Posterior cingulate gyrus (tissue), 11 donors: ENCODE data around the gene POLR1E.

Experiments used
- DNase-seq, 10 donors: peaks; one replicate each; pipeline versions ENCODE4 v3.0.0 to v3.0.0-alpha.2; 2020 to 2021; ENCODE audit warnings: mixed read lengths in 3 of 10
- intact Hi-C: fragments of 100-400 bp; cut with DNase I; formaldehyde crosslinking; loops from one replicate; pipeline ENCODE4 v1.15.1; 2023

The POLR1E gene

DNA sequence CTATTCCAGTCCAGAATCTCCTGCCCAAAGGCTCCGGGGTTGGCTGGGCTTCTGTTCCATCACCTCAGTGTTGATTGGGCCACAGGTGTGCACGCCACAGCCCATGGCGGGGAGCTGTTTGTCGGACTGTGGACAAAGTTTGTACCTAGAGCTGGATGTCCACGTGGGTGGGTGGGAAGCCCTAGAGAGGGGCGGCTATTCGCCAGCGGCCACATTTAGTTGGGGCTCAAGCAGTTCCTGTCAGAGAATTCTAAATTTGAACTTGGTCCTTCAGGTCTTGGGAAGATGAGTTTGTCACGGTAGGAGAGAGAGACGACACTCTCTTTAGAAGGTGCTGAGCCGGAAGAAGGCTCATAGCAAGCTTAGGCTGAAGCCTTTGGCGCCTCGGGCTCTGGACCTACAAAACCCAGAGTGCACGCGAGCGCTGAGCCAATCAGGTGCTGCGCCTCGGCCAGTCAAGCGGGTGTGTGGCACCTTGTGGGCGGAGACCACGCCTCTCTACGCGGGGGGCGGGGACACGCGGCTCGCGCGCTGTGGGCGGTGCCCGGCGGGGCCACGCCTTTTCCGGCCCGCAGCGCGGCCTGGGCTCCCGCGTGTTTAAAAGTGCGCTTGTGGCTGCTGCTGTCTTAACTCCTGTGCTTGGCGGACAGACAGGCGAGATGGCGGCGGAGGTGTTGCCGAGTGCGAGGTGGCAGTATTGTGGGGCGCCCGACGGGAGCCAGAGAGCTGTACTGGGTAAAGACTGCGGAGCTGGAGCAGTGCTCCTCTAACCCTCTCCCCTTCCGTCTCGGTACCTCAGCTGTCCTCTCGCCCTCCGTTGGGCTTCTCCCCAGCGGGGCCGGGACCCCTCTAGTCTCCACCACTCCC lies at the start of gene POLR1E:
TSS of gene POLR1E (plus strand) at position 560 of the 867 bp plus-strand sequence. CDS start at position 660, 100 bp downstream.
- intact Hi-C loops: loop anchor here (10.0 kb wide), 1 partner anchor 89 kb away; the partner anchor contains the start of gene FBXO10
- DNase-seq: peak; percentile 85 to 99 (median 94)

- peak in 1 of 10 donors; percentile 79 for DNase-seq
- intact Hi-C loops: no loop called here
Observed at GRCh38 chr9:37436540-37436939, 49.2 kb upstream of the POLR1E start.

- intact Hi-C loops: no loop called here
- DNase-seq: peak in 1 of 10 donors; percentile 29
Observed at GRCh38 chr9:37437010-37437409, 48.7 kb upstream of the POLR1E start.

DNA sequence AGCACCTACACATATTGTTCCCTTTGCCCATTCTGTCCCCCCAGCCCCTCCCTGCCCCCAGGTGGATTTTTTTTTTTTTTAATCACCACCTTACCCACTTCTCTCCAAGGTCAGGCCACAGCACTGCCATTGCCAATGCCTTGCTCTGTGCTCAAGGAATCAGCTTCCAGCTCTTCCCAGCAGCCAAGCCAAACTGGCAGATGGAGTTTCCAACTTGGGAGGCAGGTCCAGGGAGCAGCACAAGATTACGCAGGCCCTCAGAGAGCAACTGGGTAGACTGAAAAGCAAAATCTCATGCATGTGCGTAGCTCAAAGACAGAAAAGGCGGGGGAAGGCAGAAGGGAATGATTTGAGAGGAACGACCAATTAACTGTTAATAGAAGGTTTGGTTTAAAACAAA lies 48.1 kb upstream of the POLR1E start:
- DNase-seq: peak in 1 of 10 donors; percentile 76
- intact Hi-C loops: no loop called here

GRCh38 chr9:37438359-37438758 lies 47.4 kb upstream of the POLR1E start:
- peak in 1 of 10 donors; percentile 38 for DNase-seq
- intact Hi-C loops: no loop called here

DNA sequence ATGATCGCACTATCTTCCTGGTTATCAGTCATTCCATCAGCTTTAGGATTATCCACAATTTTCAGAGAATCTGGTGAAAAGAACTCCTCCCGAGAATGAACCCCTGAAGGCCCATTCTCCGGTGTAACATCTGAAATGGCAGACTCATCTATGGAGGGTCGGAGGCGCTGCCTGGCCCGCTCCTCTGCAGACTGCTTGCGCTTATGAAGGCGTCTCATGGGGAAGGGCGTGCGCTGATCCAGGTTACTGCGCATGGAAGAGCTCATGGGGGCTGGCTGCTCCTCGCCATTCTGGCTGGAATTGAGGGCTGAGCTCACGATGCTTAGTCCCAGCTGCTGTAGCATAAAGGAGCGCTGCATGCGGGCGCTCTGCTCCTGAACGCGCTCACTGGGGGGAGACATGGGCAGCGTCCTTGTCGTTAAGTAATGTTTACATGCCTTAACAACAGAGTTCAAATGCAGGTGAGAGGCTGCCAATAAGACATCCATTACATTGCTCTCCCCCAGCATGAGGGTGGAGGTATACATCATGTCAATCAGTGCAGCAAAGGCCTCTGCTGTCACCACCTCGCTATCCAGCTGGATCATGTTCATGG lies 43.9 kb upstream of the POLR1E start:
- intact Hi-C loops: no loop called here
- peak in 1 of 10 donors; percentile 58 for DNase-seq

GRCh38 chr9:37442556-37442955 lies 43.2 kb upstream of the POLR1E start:
- intact Hi-C loops: no loop called here
- no peak for DNase-seq

- peak in 1 of 10 donors; percentile 27 for DNase-seq
- intact Hi-C loops: no loop called here
Observed at GRCh38 chr9:37443566-37443965, 42.2 kb upstream of the POLR1E start.

DNA sequence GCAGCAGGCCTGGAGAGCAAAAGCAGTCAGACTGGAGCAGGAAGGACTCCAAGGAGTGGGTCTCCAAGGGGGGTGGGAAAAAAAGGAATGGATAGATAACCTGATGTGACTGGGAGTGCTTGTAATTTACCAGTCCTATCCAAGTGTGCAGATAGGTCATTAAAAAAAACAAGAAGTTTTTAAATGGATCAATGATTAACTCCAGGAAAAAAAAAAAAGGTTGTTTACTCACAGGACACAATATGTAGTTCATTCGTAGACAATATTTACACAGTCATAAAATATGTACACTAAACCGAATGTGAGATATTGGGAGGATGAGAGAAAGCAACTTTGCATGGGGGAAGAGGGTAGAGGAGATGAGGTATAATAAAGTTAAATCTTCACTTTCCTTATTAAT lies 40.9 kb upstream of the POLR1E start:
- intact Hi-C loops: no loop called here
- no peak for DNase-seq

- intact Hi-C loops: no loop called here
- no peak for DNase-seq
Observed at GRCh38 chr9:37445832-37446231, 39.9 kb upstream of the POLR1E start.

GRCh38 chr9:37446401-37446800 lies 39.3 kb upstream of the POLR1E start:
- DNase-seq: no peak
- intact Hi-C loops: no loop called here

GRCh38 chr9:37447111-37447510 lies 38.6 kb upstream of the POLR1E start:
- no peak for DNase-seq
- intact Hi-C loops: no loop called here

DNA sequence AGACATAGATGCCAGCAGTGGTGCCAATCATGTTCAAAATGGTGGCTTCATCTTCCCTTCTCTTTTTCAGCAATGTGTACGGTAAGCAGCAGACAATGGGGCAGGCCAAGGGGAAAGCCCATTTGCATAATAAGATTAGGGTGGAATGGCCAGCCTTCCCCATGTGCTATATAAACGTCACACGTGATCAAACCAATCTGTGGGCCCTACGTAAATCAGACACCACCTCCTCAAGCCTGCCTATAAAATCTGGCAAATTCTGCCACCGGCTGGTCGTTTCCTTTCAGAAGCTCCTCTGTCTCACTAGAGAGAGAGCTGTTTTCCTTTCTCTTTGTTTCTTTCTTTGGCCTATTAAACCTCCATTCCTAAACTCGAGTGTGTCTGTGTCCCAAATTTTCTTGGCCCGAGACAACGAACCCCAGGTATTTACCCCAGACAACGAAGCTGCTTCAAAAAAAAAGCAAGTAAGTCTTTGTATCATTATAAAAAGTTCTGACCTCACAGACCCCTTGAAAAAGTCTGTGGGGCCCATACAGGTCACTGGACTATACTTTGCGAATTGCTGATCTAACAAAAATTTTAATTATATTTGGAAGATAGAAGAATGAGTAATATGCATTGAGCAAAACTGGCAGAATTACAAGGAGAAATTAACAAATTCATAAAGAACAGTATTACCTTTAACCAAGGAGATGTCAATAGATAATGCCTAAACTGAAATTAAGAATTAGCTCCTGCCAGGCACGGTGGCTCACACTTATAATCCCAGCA lies 35.7 kb upstream of the POLR1E start:
- DNase-seq: peak in 5 of 10 donors; percentile 51 to 93 (median 60)

DNA sequence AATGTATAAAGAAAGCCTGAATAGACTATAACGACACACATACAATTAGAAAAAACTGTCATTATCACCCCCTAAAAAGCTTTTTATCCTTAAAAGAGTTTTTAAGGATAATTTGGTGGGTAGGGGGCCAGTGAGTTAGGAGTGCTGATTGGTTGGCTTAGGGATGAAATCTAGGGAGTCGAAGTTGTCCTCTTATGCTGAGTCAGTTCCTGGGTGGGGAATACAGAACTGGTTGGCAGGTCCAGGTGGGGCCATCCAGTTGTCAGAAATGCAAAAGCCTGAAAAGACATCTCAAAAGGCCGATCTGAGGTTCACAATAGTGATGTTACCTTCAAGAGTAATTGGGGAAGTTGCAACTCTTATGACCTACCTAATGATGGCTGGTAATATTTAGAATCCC lies 34.1 kb upstream of the POLR1E start:
- DNase-seq: no peak
- intact Hi-C loops: loop anchor here (2.0 kb wide), 1 partner anchor 37 kb away; no protein-coding TSS in a partner anchor

More for the DNA sequence above, 35.7 kb upstream of the POLR1E start:
- intact Hi-C loops: loop anchor here (2.0 kb wide), 1 partner anchor 35 kb away; no protein-coding TSS in a partner anchor

DNA sequence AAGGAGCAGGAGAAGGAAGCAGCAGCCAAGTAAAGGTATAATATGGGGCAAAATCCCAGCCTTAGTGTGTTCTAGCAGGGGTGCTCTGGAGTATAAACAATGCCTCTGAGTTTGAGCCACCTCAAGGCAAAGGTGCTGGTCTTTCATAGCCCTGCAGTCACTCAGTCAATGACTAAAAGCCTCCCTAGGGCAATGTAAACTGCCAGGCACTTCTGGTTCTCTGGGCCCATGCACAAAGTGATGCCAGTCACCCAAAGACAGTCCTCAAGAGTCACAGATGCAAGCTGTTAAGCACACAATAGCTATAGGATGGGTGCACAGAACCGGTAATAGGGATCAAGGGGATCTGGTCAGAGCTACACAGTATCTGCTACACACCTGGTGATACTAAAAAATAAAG lies 33.1 kb upstream of the POLR1E start:
- intact Hi-C loops: no loop called here
- no peak for DNase-seq

GRCh38 chr9:37453827-37454226 lies 31.9 kb upstream of the POLR1E start:
- DNase-seq: no peak
- intact Hi-C loops: no loop called here

- intact Hi-C loops: no loop called here
- DNase-seq: no peak
Observed at GRCh38 chr9:37454238-37454637, 31.5 kb upstream of the POLR1E start.

DNA sequence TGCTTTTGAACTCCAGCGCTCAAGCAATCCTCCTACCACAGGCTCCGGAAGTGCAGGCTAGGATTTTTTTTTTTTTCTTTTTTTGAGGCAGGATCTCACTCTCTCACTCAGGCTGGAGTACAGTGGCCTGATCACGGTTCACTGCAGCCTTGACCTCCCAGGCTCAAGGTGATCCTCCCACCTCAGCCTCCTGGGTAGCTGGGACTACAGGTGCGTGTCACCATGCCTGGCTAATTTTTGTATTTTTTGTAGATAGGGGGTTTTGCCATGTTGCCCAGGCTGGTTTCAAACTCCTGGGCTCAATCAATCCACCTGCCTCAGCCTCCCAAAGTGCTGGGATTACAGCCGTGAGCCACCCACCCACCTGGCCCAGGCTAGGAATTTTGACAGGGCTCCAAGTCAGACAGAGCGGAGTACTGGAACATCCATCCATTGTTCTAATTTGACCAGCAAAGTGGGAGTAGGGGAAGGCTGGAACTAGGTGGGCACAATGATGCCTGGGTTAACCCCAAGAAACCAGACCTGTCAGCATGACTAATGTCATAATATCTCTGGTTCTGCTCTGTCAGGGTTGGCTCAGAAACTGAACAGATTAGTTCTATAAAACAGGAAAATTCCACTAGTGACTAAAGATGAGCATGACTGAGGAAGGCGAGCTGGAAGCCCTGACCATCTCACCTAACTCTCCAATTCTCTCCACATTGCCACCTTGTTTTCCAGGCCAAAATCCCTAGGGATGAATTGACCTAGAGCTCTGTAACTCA lies 29.7 kb upstream of the POLR1E start:
- intact Hi-C loops: no loop called here
- DNase-seq: no peak

GRCh38 chr9:37456817-37457216 lies 28.9 kb upstream of the POLR1E start:
- intact Hi-C loops: no loop called here
- no peak for DNase-seq

GRCh38 chr9:37464006-37464405 lies 21.7 kb upstream of the POLR1E start:
- intact Hi-C loops: no loop called here
- DNase-seq: no peak
